Ovary (tissue), 3 donors: ENCODE results near the gene KIF3B.
"Not testable (repeated sequence)": the region's sequence is repeated elsewhere in the genome, so short reads cannot be mapped to it uniquely, and the experiment has no call there.

Source experiments
- EP300 ChIP-seq: sonication (generic); formaldehyde crosslinking; IDR thresholded peaks from one replicate; pipeline ENCODE4 v1.6.1; 2017; ENCODE audit warnings: antibody characterized with exemption
- POLR2A ChIP-seq: fragments of 450-650 bp; IDR thresholded peaks from one replicate; pipeline ENCODE4 v1.6.1; 2017; ENCODE audit warnings: antibody characterized with exemption, mild to moderate bottlenecking, moderate library complexity
- TF ChIP-seq, protein P1 (sequence below), 3 donors: fragments of 450-650 bp in 2 of 3; fragments of 200-600 bp in 1 of 3; IDR thresholded peaks; one replicate each; pipeline versions ENCODE4 v1.5.1 to v1.8.0; 2016 to 2022; ENCODE audit warnings: antibody characterized with exemption in 3 of 3, mild to moderate bottlenecking in 1 of 3
- donor health status: DM: no; HTN: no; CAD: no.

DNA sequence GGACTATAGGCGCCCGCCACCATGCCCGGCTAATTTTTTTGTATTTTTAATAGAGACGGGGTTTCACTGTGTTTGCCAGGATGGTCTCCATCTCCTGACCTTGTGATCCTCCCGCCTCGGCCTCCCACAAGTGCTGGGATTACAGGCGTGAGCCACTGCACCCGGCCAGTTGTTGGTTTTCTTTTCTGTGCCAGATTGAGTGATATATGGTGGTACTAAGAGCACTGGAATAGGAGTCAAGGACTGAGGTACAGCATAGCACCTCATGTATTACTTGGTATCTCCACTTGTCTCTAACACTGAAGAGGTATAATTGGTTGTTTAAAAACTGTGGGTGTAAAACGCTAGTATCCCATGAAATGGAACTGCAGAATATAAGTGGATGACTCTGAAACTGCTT, 106.0 kb downstream of the KIF3B start:
- TF ChIP-seq, protein P1, sequence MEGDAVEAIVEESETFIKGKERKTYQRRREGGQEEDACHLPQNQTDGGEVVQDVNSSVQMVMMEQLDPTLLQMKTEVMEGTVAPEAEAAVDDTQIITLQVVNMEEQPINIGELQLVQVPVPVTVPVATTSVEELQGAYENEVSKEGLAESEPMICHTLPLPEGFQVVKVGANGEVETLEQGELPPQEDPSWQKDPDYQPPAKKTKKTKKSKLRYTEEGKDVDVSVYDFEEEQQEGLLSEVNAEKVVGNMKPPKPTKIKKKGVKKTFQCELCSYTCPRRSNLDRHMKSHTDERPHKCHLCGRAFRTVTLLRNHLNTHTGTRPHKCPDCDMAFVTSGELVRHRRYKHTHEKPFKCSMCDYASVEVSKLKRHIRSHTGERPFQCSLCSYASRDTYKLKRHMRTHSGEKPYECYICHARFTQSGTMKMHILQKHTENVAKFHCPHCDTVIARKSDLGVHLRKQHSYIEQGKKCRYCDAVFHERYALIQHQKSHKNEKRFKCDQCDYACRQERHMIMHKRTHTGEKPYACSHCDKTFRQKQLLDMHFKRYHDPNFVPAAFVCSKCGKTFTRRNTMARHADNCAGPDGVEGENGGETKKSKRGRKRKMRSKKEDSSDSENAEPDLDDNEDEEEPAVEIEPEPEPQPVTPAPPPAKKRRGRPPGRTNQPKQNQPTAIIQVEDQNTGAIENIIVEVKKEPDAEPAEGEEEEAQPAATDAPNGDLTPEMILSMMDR (IDR thresholded peaks at IDR 0.05) = not testable (repeated sequence)
- not testable (repeated sequence) for TF ChIP-seq POLR2A, EP300
